Mononuclear cell (primary cell): ENCODE measurements around the gene HOXA13. TPM values are rescaled to one million over a fixed set of nuclear protein-coding genes. Genes with fewer than 3 reads are reported as not detected.

ENCODE experiments used
- H3K27me3 ChIP-seq: 2 replicates; pipeline ENCODE4 v1.6.0; 2011; ENCODE audit warnings: low read length, control low read depth; ENCODE audit not compliant: insufficient read depth
- H3K4me1 ChIP-seq: 2 replicates; pipeline ENCODE4 v1.5.1; 2011; ENCODE audit warnings: mild to moderate bottlenecking, low read length, control low read depth; ENCODE audit not compliant: insufficient read depth
- H3K4me3 ChIP-seq: 2 replicates; pipeline ENCODE4 v1.5.1; 2011; ENCODE audit warnings: mild to moderate bottlenecking, low read length, moderate library complexity
- H3K9me3 ChIP-seq: 2 replicates; pipeline ENCODE4 v1.5.1; 2011; ENCODE audit warnings: low read depth, mild to moderate bottlenecking, control low read depth, low read length
- total RNA-seq: library from RNA; depleted of rRNA; stranded (reverse); fragments of >200 nt; gene quantifications from one replicate; pipeline ENCODE4 v1.2.3, GENCODE V29; 2012

HOXA13 gene
- total RNA-seq, 1 donor, result under 0.01 TPM

DNA sequence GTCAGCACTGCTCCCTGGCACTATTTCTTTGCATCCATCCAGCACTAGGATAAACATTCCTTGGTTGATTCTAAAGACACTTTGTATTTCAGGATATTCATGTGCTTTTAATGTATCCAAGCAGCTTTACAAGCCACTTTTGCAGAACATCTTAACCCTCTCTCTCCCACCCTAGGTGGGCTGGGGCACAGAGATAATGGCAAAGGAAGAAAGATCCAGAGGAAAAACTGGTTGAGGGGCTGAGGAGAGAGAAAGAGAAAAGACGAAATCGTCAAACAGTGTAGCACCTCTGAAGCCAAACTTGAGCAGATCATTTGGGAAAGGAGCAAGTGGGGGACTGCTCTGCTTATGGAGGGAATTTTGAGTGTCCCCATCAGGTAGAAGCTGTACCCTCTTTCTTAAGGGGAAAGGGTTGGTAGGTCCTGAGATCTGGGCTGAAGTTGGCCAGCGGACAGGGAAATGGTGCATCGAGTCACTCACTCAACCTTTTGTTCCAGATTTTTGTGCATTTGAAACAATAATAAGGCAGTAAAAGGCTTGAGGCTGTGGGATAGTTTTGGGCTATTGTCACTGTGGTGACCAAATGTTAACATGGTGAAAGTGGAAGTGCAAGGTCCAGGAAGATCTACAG is 4.2 kb upstream of the HOXA13 start:
- Histone ChIP-seq H3K27me3 (peaks cover 92% of the 10 kb centered on the region), H3K9me3 (no peaks in the 10 kb centered on the region), H3K4me3 (no peak overlapping the region), H3K4me1 (peaks cover 40% of the 10 kb centered on the region)

- peaks cover 92% of the 10 kb centered on the region for H3K27me3 ChIP-seq
- H3K4me3 ChIP-seq, result no peak overlapping the region
- H3K4me1 ChIP-seq, result peaks cover 44% of the 10 kb centered on the region
- H3K9me3 ChIP-seq, result no peaks in the 10 kb centered on the region
Observed at GRCh38 chr7:27203365-27203953, 3.6 kb upstream of the HOXA13 start.

- Histone ChIP-seq H3K4me3 (no peak overlapping the region), H3K27me3 (peaks cover 92% of the 10 kb centered on the region), H3K4me1 (peaks cover 44% of the 10 kb centered on the region), H3K9me3 (no peaks in the 10 kb centered on the region)
Observed at GRCh38 chr7:27202862-27203134, 2.9 kb upstream of the HOXA13 start.

DNA sequence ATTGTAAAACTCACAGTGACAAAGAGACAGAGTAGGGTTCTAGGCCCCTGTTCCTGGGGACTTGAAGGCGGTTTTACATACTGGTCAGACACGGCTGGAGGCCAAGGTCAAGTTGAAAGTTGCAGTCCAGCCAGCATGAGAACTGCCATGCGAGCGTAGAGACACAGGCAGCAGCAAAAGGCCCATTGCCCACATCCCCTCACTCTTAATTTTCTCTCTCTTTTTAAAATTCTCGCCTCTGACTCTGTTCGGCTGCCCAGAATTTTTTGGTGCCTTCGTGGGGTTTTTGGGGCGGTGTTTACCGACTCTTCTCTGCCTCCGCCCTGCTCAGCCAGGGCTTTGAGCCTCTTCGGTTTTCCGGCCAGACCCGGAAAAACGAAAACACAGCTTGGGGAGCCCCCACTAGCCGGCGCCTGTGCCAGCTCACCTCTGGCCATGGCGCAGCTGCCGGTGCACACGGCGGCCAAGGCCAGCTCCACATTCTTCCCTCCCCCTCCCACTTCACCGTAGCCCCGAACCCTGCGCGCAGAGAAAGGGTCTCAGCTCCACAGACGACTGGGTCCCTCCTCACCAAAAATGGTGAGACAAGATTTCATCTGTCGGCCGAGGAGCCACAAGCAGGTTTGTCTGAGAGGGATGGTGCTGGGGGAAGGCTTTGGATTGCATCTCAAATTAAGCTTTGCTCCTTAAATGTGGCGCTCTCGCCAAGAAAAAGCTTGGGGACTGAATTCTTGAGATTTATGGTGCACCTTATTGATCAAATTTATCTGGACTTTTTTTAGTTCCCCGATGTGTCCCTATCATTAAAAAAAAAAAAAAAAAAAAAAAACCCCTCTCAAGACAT is 2.3 kb upstream of the HOXA13 start:
- H3K4me3 ChIP-seq, result no peak overlapping the region
- peaks cover 92% of the 10 kb centered on the region for H3K27me3 ChIP-seq
- H3K4me1 ChIP-seq, result peaks cover 44% of the 10 kb centered on the region
- no peaks in the 10 kb centered on the region for H3K9me3 ChIP-seq

DNA sequence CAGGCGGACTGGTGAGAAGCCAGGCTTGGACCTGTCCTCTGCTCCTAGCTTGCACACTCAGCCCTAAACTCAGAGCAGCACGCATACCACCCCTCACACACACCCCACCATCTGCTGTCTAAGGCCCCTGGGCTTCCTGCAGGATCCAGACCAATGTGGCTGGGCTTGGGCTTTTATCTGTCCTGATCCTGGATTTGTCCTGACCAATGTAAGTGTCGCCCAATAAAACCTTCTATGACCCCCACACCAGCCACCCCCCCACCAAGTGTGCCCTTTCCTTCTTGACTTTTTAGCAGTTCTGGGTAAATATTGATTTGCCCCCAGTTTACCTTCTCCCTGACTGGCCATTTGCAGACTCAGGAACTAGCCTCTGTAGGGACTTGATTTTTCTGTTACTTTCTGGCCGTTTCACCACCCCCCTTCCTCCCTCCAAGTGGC is 1.7 kb upstream of the HOXA13 start:
- Histone ChIP-seq H3K4me1 (peaks cover 44% of the 10 kb centered on the region), H3K27me3 (peaks cover 92% of the 10 kb centered on the region), H3K4me3 (no peak overlapping the region), H3K9me3 (no peaks in the 10 kb centered on the region)

DNA sequence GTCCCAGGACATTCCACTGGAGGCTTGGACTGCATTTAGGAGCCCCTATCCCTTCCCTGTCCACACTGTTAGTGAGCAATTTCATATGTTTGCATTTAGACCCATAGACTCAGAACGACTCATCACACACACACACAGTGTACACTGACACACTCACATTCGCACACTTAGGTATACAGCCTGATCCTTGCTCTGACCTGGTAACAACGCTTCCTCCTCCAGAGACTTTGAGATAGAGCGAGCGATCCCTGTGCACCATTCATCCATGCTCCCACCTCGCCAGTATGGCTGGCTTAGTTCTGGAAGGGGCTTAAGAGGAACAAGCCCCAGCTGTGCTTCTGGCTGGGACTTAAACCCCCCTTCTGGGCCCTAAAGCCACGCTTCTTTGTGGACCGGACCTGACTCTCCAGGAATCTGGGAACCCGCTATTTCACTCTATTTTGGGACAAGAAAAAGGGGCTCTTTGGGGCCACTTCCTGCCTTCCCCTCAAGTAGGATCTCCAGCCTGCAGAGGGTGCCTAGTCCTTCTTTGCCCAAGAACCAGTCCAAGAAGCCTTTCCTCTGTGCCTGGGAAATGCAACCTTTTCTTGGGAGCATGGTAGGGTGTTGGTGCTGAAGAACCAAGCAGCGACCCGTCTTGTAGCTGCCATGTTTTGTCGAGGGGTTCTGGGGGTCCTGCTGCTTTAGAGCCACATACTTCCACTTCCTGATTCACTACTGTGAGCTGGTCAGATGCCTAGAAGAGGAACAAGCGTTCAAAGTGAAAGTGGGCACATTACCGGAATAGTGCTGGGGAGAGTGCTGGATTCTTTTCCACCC is 1.1 kb upstream of the HOXA13 start:
- Histone ChIP-seq H3K4me3 (no peak overlapping the region), H3K9me3 (no peaks in the 10 kb centered on the region), H3K27me3 (peaks cover 92% of the 10 kb centered on the region), H3K4me1 (peaks cover 47% of the 10 kb centered on the region)

DNA sequence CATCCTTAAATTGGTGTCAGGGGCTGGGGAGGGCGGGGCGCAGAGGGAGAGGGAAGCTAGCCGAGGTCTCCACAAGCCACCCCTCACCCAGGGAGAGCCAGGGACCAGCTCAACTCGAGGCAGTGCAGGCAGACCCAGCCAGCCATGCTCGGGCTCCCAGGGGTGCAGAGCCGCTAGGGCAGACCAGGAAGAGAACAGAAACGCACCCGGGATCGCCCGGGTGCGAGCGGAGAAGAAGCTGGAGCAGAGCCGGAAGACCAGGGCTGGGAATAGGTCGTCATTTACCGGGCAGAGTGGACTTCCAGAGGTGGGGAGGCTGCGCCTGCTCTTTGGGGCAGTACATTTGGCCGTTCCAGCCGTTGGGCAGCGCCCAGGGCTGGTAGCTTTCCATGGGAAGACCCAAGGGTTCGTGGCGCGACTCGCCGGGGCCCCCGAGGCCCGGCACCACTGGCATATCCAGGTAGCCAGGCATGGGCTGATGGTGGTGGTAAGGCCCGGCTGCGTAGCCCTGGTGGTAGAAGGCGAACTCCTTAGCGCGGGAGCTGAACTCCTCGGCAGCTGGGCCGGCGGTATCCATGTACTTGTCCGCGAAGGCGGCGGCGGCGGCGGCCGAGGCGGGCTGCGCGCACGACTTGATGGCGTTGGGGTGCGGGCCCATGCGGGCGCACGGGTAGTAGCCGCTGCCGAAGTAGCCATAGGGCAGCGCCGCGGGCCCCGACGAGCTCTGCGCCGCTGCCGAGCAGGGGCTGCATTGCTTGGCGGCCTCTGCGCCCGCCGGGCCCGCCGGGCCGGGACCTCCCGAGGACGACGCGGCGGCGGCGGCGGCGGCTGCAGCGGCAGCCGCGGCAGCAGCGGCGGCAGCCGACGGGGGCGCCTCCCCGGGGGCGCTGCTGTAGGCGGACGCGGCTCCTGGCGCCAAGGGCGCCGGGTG is 755 bp downstream of the HOXA13 start:
- Histone ChIP-seq H3K9me3 (no peaks in the 10 kb centered on the region), H3K27me3 (peaks cover 92% of the 10 kb centered on the region), H3K4me1 (peaks cover 34% of the 10 kb centered on the region), H3K4me3 (no peak overlapping the region)

GRCh38 chr7:27198138-27198841 is 1.6 kb downstream of the HOXA13 start:
- peaks cover 92% of the 10 kb centered on the region for H3K27me3 ChIP-seq
- H3K4me3 ChIP-seq, result no peak overlapping the region
- peaks cover 42% of the 10 kb centered on the region for H3K4me1 ChIP-seq
- H3K9me3 ChIP-seq, result no peaks in the 10 kb centered on the region

- peaks cover 90% of the 10 kb centered on the region for H3K27me3 ChIP-seq
- no peak overlapping the region for H3K4me3 ChIP-seq
- H3K4me1 ChIP-seq, result peaks cover 49% of the 10 kb centered on the region
- no peaks in the 10 kb centered on the region for H3K9me3 ChIP-seq
Observed at GRCh38 chr7:27197137-27198042, 2.5 kb downstream of the HOXA13 start.

- Histone ChIP-seq H3K27me3 (peaks cover 90% of the 10 kb centered on the region), H3K9me3 (no peaks in the 10 kb centered on the region), H3K4me3 (no peak overlapping the region), H3K4me1 (peaks cover 44% of the 10 kb centered on the region)
Observed at GRCh38 chr7:27196287-27196767, 3.6 kb downstream of the HOXA13 start.

DNA sequence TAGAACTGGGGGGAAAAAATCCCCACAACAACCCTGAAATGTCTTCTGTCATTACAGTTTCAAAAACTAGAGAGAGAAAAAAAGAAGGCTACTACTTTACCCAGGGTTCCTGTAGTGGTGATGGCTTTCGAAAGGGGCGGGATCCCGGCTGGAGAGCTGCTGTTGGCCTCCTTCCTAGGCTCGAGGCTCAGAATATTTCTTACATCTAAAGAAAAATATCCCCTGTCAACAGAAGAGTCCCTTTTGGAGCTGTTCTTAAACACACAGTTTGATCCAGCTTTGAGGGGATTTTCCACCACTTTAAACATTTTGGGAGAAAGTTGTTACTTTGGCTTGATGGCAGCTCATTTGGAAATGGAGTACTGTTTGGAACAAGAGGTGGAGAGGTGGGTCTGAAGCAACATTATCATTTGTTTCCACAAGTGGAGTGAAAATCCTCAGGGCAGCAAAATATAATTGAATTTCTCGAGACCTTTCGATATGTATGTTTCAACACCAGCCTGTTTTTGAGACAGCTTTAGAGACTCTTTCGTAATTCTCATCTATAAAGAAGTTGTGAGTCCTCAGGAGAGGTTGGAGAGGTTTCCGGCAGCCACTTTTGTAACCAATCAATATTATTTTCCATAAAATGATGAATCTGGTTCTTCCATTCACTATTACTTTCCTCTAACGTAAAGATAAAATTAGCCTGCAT is 5.1 kb downstream of the HOXA13 start:
- peaks cover 93% of the 10 kb centered on the region for H3K27me3 ChIP-seq
- no peak overlapping the region for H3K4me3 ChIP-seq
- peaks cover 32% of the 10 kb centered on the region for H3K4me1 ChIP-seq
- no peaks in the 10 kb centered on the region for H3K9me3 ChIP-seq

DNA sequence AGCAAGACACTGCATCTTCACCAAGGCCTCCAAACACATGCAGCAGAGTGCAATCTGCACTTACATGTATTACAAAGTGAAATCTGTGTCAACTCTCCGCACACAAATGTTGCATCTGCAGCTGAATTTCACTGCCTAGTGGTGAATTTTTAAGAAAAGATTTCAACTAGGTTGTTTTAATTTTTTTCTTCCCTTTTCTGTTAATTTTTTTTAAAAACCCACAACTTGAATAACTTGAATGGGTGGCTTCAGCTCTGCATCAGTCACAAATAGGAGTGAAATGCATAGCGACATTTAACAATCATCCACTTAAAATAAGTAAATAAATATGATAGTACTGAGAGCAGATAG is 5.9 kb downstream of the HOXA13 start:
- H3K27me3 ChIP-seq, result peaks cover 98% of the 10 kb centered on the region
- H3K4me1 ChIP-seq, result peaks cover 34% of the 10 kb centered on the region
- no peak overlapping the region for H3K4me3 ChIP-seq
- H3K9me3 ChIP-seq, result no peaks in the 10 kb centered on the region
